OCI-LY3 (cell line): ENCODE measurements around the gene SLC4A5.

Source experiments
- EZH2phosphoT487 ChIP-seq: fragments of 200-600 bp; shearing (Covaris generic); IDR thresholded peaks from 2 replicates; pipeline ENCODE4 v1.6.1; 2018; ENCODE audit warnings: antibody characterized with exemption, mixed run types, low read depth
- TF ChIP-seq, protein P1 (sequence below): fragments of 200-600, 300-600 bp; sonication (generic); IDR thresholded peaks from 2 replicates; pipeline ENCODE4 v1.5.1; 2014; ENCODE audit warnings: antibody characterized with exemption, low read length, low read depth

DNA sequence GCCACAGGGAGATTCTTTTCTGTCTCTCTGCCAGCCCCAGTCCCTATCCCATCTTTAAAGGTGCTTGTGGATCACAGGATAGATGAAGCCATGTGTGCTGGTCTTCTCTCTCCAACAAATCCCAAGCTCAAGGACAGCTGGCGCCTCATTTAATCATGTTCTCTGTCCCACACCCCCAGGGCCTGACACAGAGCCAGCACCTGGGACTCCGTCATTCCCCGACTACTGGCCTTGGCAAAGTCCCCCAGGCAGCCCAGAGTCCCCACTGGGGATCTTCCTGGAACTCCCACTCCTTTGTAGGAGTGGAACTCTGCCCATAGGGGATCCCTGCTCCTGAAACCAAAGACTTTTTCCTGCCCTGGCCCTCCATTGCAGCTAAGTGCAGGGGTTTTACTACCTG lies 84.0 kb downstream of the SLC4A5 start:
- TF ChIP-seq, protein P1, sequence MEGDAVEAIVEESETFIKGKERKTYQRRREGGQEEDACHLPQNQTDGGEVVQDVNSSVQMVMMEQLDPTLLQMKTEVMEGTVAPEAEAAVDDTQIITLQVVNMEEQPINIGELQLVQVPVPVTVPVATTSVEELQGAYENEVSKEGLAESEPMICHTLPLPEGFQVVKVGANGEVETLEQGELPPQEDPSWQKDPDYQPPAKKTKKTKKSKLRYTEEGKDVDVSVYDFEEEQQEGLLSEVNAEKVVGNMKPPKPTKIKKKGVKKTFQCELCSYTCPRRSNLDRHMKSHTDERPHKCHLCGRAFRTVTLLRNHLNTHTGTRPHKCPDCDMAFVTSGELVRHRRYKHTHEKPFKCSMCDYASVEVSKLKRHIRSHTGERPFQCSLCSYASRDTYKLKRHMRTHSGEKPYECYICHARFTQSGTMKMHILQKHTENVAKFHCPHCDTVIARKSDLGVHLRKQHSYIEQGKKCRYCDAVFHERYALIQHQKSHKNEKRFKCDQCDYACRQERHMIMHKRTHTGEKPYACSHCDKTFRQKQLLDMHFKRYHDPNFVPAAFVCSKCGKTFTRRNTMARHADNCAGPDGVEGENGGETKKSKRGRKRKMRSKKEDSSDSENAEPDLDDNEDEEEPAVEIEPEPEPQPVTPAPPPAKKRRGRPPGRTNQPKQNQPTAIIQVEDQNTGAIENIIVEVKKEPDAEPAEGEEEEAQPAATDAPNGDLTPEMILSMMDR: no peak
- no peak for TF ChIP-seq EZH2phosphoT487
